GM11168 (cell line): ENCODE measurements around the gene SRC.

Experiments
- in situ Hi-C: fragments of 300-500 bp; cut with MboI; formaldehyde crosslinking; loops from one replicate; pipeline ENCODE4 v1.12.0; 2022; ENCODE audit warnings: low sequenced_read_pairs; ENCODE audit not compliant: unreplicated experiment

SRC gene

GRCh38 chr20:37314617-37315016 is 31.3 kb upstream of the SRC start:
- in situ Hi-C loops = no loop called here

- in situ Hi-C loops = no loop called here
Observed at GRCh38 chr20:37315021-37315451, 30.9 kb upstream of the SRC start.

GRCh38 chr20:37315452-37316110 is 30.4 kb upstream of the SRC start:
- in situ Hi-C loops = no loop called here

- in situ Hi-C loops = no loop called here
Observed at GRCh38 chr20:37316116-37316774, 29.7 kb upstream of the SRC start.

GRCh38 chr20:37316775-37317170 is 29.2 kb upstream of the SRC start:
- in situ Hi-C loops = no loop called here

GRCh38 chr20:37317316-37317715 is 28.6 kb upstream of the SRC start:
- in situ Hi-C loops = no loop called here

- in situ Hi-C loops = no loop called here
Observed at GRCh38 chr20:37317994-37318640, 27.8 kb upstream of the SRC start.

- in situ Hi-C loops = no loop called here
Observed at GRCh38 chr20:37319151-37319671, 26.7 kb upstream of the SRC start.

- in situ Hi-C loops = no loop called here
Observed at GRCh38 chr20:37323985-37324384, 22.0 kb upstream of the SRC start.

- in situ Hi-C loops = no loop called here
Observed at GRCh38 chr20:37325206-37325605, 20.7 kb upstream of the SRC start.

- in situ Hi-C loops = no loop called here
Observed at GRCh38 chr20:37326666-37327065, 19.3 kb upstream of the SRC start.

GRCh38 chr20:37327748-37328147 is 18.2 kb upstream of the SRC start:
- in situ Hi-C loops = no loop called here

- in situ Hi-C loops = no loop called here
Observed at GRCh38 chr20:37328149-37328945, 17.6 kb upstream of the SRC start.

- in situ Hi-C loops = no loop called here
Observed at GRCh38 chr20:37329481-37330165, 16.3 kb upstream of the SRC start.

GRCh38 chr20:37330316-37330715 is 15.6 kb upstream of the SRC start:
- in situ Hi-C loops = no loop called here

GRCh38 chr20:37331060-37331857 is 14.7 kb upstream of the SRC start:
- in situ Hi-C loops = no loop called here

GRCh38 chr20:37333130-37333847 is 12.7 kb upstream of the SRC start:
- in situ Hi-C loops = no loop called here

GRCh38 chr20:37333848-37334318 is 12.1 kb upstream of the SRC start:
- in situ Hi-C loops = no loop called here
